ENCODE data around the gene DHTKD1.

DHTKD1 gene, protein sequence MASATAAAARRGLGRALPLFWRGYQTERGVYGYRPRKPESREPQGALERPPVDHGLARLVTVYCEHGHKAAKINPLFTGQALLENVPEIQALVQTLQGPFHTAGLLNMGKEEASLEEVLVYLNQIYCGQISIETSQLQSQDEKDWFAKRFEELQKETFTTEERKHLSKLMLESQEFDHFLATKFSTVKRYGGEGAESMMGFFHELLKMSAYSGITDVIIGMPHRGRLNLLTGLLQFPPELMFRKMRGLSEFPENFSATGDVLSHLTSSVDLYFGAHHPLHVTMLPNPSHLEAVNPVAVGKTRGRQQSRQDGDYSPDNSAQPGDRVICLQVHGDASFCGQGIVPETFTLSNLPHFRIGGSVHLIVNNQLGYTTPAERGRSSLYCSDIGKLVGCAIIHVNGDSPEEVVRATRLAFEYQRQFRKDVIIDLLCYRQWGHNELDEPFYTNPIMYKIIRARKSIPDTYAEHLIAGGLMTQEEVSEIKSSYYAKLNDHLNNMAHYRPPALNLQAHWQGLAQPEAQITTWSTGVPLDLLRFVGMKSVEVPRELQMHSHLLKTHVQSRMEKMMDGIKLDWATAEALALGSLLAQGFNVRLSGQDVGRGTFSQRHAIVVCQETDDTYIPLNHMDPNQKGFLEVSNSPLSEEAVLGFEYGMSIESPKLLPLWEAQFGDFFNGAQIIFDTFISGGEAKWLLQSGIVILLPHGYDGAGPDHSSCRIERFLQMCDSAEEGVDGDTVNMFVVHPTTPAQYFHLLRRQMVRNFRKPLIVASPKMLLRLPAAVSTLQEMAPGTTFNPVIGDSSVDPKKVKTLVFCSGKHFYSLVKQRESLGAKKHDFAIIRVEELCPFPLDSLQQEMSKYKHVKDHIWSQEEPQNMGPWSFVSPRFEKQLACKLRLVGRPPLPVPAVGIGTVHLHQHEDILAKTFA

GRCh38 chr10:12068449-12069269 lies at the start of gene DHTKD1:
Gene DHTKD1 (plus strand): TSS chr10:12068954. CDS start chr10:12069034, 80 bp downstream.
- DNase-seq (ENCODE audit: low spot score), result peak; percentile 95

DNA sequence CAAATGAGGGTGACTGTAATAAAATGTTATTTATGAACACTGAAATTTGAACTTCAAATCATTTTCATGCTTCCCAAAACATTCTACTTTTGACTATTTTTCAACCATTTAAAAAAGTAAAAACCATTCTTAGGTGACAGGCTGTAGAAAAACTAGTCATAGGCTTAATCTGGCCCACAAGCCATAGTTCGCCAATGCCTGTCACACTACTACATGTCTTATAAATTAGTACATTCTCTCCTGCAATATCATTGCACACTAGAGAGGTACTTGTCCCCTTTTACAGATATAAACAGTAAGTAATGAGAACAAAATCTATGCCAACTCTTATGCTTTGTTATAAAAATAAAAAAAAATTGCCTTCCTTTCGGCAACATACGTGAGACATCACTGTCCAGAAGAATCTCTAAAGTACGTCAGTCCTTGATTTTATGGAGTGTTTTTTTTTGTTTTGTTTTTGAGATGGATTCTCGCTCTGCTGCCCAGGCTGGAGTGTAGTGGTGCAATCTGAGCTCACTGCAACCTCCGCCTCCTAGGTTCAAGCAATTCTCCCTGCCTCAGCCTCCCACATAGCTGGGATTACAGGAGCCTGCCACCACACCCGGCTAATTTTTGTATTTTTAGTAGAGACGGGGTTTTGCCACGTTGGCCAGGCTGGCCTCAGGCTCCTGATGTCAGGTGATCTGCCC lies 49.3 kb upstream of the DHTKD1 start:
- no peak for DNase-seq (ENCODE audit: low spot score)

DNA sequence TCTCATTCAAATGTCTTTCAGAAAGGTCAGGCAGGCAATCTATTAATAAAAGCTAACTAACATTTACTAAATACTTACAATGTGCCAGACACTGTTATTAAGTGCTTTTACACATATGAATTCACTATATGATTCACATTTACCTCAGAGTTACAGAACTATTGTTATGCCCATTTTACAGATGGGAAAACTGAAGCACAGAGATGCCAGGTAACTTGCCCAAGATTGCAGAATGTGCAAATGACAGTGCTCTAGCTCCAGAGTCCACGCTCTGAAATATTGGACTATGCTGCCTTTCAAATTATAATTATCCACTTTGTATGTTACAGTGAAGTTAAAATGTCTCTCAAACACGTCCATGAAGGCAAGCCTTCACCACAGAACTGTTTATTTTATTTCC lies 48.2 kb upstream of the DHTKD1 start:
- DNase-seq (ENCODE audit: low spot score), result no peak

- DNase-seq (ENCODE audit: low spot score), result no peak
Measured at GRCh38 chr10:12022580-12023257, 46.0 kb upstream of the DHTKD1 start.

- no peak for DNase-seq (ENCODE audit: low spot score)
Measured at GRCh38 chr10:12025591-12025990, 43.2 kb upstream of the DHTKD1 start.

- DNase-seq (ENCODE audit: low spot score), result no peak
Measured at GRCh38 chr10:12027539-12027938, 41.2 kb upstream of the DHTKD1 start.

GRCh38 chr10:12031404-12031803 lies 37.4 kb upstream of the DHTKD1 start:
- DNase-seq (ENCODE audit: low spot score), result no peak

DNA sequence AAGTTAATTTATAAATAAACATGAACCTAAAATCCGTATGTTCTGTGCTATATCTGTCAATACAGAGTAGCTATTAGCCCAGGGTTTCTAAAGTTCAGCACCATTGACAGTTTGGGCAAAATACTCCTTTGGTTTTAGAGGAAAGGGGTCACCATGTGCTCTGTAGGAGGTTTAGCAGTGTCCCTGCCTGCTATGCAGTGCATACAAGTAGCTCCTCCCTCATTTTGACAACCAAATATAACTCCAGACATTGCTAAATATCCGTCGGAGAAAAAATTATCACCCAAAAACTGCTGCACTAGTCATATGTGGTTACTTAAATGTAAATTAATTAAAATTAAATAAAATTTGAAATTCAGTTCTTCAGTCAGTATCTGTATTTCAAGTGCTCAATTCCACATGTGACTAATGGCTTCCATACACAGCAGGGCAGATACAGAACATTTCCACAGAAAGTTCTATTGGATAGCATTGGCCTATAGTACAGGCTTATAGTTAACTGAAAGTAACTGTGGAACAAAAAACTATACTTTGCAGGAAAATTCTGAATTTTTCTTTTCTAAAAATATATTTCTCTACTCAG lies 32.6 kb upstream of the DHTKD1 start:
- DNase-seq (ENCODE audit: low spot score), result no peak

DNA sequence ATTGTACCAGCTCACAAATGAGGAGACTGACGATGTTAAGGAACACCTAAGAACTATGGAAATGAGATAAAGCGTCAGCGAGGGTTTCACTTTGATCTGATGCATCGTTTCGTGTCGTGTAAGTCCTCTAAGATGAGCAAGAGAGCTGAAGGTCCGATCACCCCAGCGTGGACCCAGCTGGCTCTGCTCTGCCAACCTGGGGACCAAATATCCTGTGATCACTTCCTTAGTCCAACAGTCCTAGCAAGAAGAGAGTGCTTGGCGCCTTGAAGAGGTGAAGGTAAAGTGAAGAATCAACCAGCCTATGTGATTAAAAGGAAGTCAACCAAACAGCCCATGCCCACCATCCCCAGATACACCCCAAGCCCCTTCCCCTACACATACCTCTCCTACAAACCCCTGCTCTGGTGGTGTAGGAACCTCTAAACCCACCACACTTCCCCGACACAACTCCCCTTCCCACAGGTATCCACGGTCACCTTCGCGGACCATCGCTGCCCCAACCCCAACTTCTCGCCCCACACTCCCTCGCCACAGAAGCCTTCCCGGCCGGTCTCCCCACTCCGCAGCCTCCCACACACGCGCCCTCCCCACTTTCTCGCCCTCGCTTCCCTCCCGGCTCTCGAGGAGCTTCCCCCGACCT lies 26.9 kb upstream of the DHTKD1 start:
- DNase-seq (ENCODE audit: low spot score), result peak; percentile 19

- no peak for DNase-seq (ENCODE audit: low spot score)
Measured at GRCh38 chr10:12042409-12042796, 26.4 kb upstream of the DHTKD1 start.

- DNase-seq (ENCODE audit: low spot score), result peak; percentile 99
Measured at GRCh38 chr10:12042797-12043651, 25.7 kb upstream of the DHTKD1 start, which contains the start of gene UPF2. Gene UPF2 (minus strand): TSS chr10:12042809. CDS start chr10:12035423, 7,386 bp downstream.

GRCh38 chr10:12045596-12045995 lies 23.2 kb upstream of the DHTKD1 start:
- no peak for DNase-seq (ENCODE audit: low spot score)

- no peak for DNase-seq (ENCODE audit: low spot score)
Measured at GRCh38 chr10:12048547-12048946, 20.2 kb upstream of the DHTKD1 start.

DNA sequence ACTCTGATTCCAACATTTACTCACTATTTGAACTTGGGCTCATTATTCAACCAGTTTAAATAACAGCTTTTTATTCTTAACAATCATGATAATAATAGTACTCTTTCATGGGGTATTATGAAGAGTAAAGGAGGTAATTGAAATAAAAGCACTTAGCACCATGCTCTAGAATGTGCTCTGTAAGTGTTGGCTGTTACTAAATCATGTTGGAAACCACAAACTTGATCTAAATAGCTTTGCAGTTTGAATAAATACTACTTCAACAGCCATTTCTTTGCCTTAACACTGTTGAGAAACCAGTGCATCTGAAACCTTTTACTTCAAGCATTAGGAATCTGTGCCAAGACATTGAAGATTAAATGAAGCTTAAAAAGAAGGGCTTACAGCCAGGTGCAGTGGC lies 18.2 kb upstream of the DHTKD1 start:
- DNase-seq (ENCODE audit: low spot score), result no peak

GRCh38 chr10:12051241-12051640 lies 17.5 kb upstream of the DHTKD1 start:
- DNase-seq (ENCODE audit: low spot score), result no peak

- no peak for DNase-seq (ENCODE audit: low spot score)
Measured at GRCh38 chr10:12055732-12056131, 13.0 kb upstream of the DHTKD1 start.

DNA sequence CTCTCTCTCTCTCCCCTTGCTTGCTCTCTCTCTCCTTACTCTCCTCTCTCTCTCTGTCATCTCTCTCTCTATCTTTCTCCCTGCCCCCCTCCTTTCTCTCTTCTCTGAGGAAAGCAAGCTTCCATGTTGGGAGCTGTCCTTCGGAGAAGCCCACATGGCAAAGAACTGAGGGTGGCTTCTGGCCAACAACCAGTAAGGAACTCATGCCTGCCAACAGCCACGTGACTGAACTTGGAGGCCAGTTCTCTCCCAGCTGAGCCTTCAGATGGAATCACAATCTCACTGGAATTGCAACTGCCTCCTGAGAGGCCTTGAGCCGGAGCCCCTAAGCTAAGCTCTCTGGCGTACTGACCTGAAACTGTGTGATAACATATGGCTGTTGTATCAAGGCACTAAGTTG lies 12.0 kb upstream of the DHTKD1 start:
- DNase-seq (ENCODE audit: low spot score), result no peak

DNA sequence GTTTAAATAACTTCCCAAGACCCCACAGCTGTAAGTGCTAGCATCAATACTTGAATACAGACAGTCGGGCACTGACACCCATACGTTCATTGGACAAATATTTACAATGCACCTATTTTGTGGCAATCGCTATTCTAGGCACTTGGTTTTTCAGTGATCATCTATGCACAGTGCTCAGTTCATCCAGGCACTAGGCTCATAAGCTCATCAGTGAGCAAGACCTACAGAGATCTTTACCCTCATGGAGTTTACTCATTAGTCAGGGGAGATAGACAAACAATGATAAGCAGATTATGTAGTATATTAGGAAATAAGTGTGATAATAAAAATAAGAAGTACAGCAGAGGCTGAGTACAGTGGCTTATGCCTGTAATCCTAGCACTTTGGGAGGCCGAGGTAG lies 7.6 kb upstream of the DHTKD1 start:
- DNase-seq (ENCODE audit: low spot score), result no peak

Measured in kidney capillary endothelial cell (primary cell).